HG03039 (cell line): ENCODE results near the gene SIPA1L3.
"Not testable (repeated sequence)": the region's sequence is repeated elsewhere in the genome, so short reads cannot be mapped to it uniquely, and the experiment has no call there.

Source experiments
- ATAC-seq: cut with Tn5 transposase; IDR thresholded peaks from one replicate; pipeline ENCODE4 v1.9.1; 2021; ENCODE audit warnings: mild to moderate bottlenecking, moderate library complexity; ENCODE audit not compliant: unreplicated experiment

The SIPA1L3 gene

GRCh38 chr19:37906869-37907734 is at the start of gene SIPA1L3:
Gene SIPA1L3 (plus strand): TSS chr19:37907208. CDS start chr19:38081566, 174,358 bp downstream.
- peak; percentile 76 for ATAC-seq

- ATAC-seq: no peak
Observed at GRCh38 chr19:37864501-37864900, 42.5 kb upstream of the SIPA1L3 start.

DNA sequence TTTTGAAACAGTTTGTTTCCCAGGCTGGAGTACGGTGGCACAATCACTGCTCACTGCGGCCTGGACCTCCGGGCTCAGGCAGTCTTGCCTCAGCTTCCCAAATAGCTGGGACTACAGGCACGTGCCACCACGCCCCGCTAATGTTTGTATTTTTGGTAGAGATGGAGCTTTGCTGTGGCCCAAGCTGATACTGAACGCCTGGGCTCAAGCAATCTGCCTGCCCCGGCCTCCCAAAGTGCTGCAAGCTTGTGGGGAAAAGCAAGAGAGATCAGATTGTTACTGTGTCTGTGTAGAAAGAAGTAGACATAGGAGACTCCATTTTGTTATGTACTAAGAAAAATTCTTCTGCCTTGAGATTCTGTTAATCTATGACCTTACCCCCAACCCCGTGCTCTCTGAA is 41.1 kb upstream of the SIPA1L3 start:
- ATAC-seq: not testable (repeated sequence)

GRCh38 chr19:37867831-37868230 is 39.2 kb upstream of the SIPA1L3 start:
- no peak for ATAC-seq

DNA sequence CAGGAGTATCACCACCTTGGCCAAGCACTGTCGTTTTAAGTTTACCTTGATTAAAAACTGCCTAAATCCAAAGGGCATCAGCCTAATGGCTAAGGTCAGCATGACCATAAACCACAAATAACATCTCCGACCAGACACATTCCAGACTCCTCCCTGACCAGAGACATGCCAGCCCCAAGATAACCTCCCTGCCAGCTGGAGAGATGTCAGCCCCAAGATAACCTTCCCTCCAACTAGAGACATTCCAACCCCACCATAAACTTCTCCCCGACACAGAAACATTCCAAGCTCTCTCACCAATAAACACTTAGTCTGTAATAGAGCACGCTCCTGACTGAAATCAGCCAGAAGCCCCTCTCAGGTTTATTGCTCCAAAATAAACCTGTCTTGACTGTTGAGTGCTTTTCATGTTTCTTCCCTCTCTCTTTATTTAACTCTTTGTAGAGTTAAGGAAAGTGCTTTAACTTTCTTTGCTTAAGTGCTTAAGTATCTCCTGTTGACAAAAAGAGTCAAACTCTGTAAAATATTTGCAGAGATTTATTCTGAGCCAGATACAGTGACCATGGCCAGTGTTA is 37.2 kb upstream of the SIPA1L3 start:
- no peak for ATAC-seq

- ATAC-seq: no peak
Observed at GRCh38 chr19:37872383-37872782, 34.6 kb upstream of the SIPA1L3 start.

DNA sequence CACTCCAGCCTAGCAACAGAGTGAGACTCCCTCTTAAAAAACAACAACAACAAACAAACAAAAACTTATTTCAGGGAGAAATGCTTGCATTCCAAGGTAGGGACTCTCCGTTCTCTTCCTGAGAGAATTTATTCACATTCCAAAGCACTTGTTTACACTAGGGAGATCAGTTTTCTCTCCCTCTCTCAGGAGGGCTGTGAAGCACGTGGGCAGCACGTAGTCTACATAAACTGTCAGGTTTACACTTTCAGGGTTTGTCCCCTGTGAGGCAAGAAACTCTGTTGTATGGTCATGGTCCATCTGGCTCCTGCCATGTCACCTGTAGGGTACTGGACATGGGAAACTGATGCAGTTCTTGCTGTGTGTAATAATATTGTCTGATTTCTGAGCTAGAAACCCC is 32.2 kb upstream of the SIPA1L3 start:
- ATAC-seq: no peak

GRCh38 chr19:37876032-37876431 is 31.0 kb upstream of the SIPA1L3 start:
- ATAC-seq: no peak

DNA sequence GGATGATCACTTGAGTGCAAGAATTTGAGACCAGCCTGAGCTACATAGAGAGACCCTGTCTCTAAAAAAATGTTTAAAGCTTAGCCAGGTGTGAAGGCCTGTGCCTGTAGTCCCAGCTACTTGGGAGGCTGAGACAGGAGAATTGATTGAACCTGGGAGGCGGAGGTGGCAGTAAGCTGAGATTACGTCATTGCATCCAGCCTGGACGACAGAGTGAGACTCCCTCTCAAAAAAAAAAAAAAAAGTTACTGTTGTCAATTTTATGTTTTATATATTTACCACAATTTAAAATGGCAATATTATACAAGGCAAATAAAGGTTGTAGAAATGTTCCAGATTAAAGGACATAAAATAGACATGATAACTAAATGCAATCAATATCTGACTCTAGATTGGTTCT is 29.9 kb upstream of the SIPA1L3 start:
- ATAC-seq: no peak

GRCh38 chr19:37885392-37885791 is 21.6 kb upstream of the SIPA1L3 start:
- ATAC-seq: no peak

DNA sequence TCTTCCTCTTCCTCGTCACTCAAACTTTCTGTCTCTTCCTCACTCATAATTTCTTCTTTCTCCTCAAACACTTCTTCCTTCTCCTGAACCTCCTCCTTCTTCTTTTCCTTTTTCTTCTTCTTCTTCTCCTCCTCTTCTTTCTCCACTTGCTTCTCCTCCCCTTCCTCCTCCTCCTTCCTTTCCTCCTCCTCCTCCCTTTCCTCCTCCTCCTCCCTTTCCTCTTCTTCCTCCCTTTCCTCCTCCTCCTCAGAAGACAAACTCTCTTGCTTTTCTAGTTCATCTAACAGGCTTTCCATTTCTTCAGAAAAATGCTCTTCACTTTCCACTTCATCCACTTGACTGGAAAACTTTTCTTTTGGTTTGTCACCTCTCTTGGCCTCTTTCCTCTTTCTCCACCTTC is 20.4 kb upstream of the SIPA1L3 start:
- no peak for ATAC-seq

- ATAC-seq: no peak
Observed at GRCh38 chr19:37893845-37894575, 13.0 kb upstream of the SIPA1L3 start.

- ATAC-seq: no peak
Observed at GRCh38 chr19:37896180-37896579, 10.8 kb upstream of the SIPA1L3 start.

DNA sequence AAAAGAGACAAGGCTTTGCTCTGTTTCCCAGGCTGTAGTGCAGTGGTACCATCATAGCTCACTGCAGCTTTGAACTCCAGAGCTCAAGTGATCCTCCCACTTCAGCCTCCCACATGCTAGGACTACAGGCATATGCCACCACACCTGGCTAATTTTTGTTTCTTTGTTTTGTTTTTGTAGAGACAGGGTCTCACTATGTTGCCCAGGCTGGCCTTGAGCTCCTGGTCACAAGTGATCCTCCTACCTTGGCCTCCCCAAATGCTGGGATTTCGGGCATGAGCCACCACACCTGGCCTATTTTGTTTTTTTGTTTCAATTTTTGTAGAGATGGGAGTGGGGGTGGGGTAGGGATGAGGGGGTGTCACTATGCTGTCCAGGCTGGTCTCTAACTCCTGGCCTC is 7.6 kb upstream of the SIPA1L3 start:
- ATAC-seq: no peak

- ATAC-seq: no peak
Observed at GRCh38 chr19:37899966-37900365, 7.0 kb upstream of the SIPA1L3 start.

GRCh38 chr19:37902668-37903067 is 4.3 kb upstream of the SIPA1L3 start:
- ATAC-seq: no peak

DNA sequence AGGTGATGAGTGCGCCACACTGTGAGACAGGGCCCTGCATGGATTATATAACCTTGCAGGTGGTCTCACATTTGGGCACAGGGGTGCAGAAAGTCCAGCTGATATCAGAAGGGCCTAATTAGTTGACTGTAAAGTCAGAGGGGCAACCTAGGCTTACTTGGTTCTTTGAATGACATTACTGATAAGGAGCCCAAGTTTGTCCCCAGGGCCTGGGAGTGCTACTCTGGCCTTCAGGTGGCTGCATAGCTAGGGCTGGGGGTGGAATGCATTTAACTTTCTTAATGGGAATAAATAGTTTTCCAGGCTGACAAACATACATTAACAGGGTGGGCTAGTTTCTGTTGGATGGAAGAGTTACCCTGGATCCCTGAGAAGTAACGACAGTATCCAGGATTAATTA is 3.9 kb upstream of the SIPA1L3 start:
- no peak for ATAC-seq

DNA sequence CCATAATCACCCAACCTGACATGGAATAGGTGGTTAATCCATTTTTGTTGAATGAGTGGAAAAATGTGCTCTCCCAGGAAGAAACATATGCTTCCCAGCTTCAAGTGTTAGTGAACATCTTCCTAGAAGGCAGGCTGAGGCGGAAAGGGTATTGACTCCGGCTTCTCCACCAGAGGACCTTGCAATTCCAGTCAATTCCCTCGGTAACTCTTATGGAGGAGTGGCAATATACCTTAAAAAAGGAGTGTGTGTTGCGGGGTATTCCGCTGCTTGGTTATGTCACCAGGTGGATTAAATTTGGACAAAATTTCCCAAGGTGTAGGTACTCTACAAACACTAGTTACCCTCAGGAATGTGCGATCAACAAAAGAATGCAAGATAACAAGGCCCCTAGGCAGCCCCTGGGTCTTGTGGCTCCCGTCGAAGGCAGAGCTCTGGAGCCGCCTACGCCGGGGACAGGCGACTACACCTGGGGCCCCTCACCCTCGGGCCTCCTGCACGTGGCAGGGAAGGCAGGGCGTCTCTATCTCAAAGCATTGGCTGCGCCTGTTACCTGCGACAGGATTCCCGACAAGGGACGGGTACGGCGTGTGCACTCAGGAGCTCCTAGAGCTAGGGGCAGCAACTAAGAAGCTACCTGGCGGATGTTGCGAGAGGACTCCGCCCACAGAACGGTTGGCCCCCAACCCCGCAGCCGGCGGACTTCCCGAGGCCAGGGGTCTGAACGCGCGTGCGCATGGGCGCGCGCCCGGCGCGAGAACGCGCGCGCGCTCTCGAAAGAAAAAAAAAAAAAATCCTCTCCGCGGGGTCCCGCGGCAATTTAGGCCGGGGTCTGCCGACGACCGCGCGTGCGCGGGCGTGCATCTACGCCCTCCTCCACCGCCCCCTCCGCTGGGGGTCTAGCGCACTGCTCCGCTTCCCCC is 801 bp upstream of the SIPA1L3 start, which contains the start of gene WDR87:
WDR87 (minus strand) TSS at position 649 of the 923 bp plus-strand sequence. CDS start 8,355 bp downstream, outside the sequence.
- peak; percentile 24 for ATAC-seq

DNA sequence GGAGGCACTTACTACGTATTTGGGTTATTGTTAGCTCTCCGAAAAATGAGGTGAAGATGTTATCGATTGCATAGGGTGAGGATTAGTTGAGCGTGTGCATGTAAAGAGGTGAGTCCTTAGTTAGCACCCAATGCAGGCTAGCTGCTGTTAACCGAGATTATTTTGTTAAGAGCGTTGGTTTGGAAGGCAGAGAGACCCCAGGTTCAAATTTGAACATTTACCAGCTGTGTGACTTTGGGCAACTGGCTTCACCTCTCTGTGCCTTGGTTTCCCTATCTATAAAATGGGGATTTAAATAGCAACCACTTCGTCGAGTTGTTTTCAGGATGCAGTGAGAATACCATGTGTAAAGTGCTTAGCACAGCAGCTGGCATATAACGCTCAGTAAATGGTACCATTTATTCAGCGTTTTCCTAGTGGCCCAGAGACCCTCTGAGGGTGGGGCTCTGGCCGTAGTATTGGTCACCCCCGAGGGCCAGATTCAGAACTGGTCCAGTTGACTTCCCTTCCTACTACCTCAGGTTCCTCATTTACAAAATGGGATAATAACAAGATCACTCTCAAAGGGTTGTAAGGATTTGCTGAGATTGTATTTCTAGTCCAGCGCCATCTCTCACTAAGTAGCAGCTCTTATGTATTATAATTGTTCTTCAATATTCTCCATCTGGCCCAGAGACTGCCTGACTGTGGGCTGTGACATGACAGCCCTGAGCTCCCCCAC is 887 bp downstream of the SIPA1L3 start:
- no peak for ATAC-seq

DNA sequence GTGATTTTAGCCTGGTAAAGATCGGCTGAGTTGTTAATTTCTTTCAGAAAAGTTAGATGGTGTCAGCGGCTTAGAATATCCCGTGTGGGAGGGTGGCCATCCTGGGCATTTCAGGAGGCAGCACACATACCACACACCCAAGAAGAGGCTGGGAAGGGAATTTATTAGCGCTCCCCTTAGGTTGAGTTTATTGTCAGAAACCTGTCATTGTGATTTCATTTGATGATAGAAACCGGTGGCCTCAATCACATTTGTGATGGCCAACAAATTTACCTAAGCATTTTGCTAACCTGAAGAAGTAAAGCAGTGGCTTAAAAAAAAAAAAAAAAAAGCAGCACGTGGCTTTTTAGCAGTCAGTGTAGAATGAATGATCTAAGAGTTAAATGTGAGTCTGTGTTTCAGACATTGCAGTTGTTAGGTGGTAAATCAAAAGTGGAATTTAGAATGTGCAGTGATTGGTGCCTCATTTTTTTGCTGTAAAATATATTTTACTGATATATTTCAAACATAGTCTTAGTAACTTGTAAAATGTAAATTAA is 2.7 kb downstream of the SIPA1L3 start:
- no peak for ATAC-seq
